Measurements from ENCODE around the gene TNFRSF13B.

DNA sequence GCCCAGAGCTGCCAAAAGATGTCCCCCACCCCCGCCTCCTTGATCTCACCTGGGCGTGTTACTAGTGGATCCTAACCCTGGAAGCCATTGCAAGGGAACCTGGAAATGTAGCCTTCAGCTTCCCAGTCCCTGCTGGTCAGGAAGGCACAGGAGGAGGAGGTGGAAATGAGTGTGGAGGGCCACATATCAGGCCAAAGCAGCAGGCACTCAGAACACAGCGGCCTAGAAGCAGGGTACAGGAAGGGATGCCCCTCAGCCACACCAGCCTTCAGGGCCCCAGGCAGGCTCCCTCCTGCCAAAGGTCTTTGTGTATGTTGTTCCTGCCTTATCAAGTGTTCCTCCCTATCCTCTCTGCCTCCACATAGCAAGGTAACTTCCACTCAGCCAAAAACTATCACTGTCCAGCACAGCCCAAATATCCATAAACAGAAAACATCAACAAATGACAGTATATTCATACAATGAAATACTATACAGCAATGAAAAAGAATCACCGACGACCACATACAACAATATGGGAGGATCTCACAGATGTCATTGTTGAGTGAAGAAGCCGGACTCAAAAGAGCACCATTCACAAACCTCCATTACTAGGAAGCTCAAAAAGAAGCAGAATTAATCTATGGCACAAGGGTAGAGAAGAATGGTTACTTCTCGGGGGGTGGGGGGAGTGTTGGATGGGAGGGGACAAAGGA, 28.2 kb upstream of the TNFRSF13B start:
- TF ChIP-seq EP300 (IDR thresholded peaks at IDR 0.05): no peak
- no peak for TF ChIP-seq POLR2A (IDR thresholded peaks at IDR 0.05; ENCODE audit: low read depth)
- TF ChIP-seq, protein P1, sequence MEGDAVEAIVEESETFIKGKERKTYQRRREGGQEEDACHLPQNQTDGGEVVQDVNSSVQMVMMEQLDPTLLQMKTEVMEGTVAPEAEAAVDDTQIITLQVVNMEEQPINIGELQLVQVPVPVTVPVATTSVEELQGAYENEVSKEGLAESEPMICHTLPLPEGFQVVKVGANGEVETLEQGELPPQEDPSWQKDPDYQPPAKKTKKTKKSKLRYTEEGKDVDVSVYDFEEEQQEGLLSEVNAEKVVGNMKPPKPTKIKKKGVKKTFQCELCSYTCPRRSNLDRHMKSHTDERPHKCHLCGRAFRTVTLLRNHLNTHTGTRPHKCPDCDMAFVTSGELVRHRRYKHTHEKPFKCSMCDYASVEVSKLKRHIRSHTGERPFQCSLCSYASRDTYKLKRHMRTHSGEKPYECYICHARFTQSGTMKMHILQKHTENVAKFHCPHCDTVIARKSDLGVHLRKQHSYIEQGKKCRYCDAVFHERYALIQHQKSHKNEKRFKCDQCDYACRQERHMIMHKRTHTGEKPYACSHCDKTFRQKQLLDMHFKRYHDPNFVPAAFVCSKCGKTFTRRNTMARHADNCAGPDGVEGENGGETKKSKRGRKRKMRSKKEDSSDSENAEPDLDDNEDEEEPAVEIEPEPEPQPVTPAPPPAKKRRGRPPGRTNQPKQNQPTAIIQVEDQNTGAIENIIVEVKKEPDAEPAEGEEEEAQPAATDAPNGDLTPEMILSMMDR (IDR thresholded peaks at IDR 0.05): no peak

All from esophagus muscularis mucosa (tissue), 4 donors.